ENCODE data around the gene FBXO7. TPM values are rescaled to one million over a fixed set of nuclear protein-coding genes. Genes with fewer than 3 reads are reported as not detected.

FBXO7 gene
- total and polyA plus RNA-seq, 2 experiments from 2014 or later: 82.7 to 94.2 TPM

DNA sequence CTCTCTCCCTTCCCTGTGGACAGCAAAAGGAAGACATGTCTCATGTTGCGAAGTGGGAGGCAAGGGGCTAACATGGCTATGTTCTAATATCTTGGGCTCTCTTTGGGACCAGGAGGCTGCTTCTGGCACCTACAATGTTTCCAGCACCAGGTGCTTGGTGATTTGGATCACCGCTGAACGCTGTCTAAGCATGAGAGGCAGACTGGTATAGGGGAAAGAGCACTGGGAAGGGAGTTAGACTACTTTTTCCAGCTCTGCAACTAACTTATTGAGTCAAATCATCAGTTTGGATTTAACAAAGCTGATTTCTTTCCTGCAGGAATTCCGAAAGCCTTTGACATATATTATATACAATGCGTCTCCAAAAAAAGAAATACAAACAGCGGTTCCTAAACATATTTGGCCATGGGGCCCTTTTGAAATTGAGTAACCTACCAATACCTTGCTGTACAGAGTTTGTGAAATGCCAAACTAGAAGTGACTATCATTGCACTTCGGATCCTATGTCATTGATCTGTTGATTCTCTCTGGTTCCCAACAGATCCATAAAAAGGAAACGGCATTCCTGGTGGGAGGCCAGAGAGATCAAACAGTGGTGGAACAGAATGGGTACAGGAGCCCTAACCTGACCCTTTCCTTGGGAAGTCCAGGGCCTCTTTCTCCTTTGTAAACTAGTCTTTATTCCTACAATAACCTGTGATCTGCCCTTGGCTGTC lies 37.8 kb downstream of the FBXO7 start:
- H3K4me2 ChIP-seq: no peak overlapping the region

DNA sequence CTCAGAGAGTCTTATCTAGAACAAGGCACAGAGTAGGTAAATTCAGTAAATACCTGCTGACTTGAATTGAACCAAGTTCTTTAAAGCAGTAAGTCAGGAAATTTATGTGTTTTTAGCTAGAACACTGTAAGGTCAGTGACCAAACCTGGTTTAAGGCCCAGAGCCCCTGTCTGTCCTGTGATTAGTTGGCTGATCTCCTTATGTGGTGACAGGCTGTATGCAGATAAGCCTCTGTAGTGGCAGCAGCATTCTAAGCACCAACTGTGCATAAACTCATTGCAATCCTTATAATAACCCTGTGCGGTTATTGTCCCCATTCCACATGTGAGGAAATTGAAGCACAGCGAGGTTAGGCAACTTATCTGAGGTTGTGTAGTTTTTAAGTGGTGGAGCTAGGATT lies 40.5 kb downstream of the FBXO7 start:
- TF ChIP-seq EZH2phosphoT487 (IDR thresholded peaks at IDR 0.05; ENCODE audit: low read depth, severe bottlenecking, unreplicated experiment): no peak
- TF ChIP-seq EZH2 (IDR thresholded peaks at IDR 0.05; ENCODE audit: borderline replicate concordance): no peak
- TF ChIP-seq, protein P1, sequence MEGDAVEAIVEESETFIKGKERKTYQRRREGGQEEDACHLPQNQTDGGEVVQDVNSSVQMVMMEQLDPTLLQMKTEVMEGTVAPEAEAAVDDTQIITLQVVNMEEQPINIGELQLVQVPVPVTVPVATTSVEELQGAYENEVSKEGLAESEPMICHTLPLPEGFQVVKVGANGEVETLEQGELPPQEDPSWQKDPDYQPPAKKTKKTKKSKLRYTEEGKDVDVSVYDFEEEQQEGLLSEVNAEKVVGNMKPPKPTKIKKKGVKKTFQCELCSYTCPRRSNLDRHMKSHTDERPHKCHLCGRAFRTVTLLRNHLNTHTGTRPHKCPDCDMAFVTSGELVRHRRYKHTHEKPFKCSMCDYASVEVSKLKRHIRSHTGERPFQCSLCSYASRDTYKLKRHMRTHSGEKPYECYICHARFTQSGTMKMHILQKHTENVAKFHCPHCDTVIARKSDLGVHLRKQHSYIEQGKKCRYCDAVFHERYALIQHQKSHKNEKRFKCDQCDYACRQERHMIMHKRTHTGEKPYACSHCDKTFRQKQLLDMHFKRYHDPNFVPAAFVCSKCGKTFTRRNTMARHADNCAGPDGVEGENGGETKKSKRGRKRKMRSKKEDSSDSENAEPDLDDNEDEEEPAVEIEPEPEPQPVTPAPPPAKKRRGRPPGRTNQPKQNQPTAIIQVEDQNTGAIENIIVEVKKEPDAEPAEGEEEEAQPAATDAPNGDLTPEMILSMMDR (IDR thresholded peaks at IDR 0.05; ENCODE audit: poor library complexity): no peak
- no peaks in the 10 kb centered on the region for H3K4me1 ChIP-seq (ENCODE audit: insufficient read depth)

More for the DNA sequence above, 37.8 kb downstream of the FBXO7 start:
- WGBS (ENCODE audit: low lambda C conversion rate, missing lambda C conversion rate): 90% methylated on average over 8 of the region's 8 CpGs
- Histone ChIP-seq H2AFZ (no peak overlapping the region), H3K79me2 (no peaks in the 10 kb centered on the region), H4K20me1 (ENCODE audit: insufficient read depth, poor library complexity, severe bottlenecking) (no peaks in the 10 kb centered on the region), H3K4me1 (ENCODE audit: insufficient read depth) (no peaks in the 10 kb centered on the region), H3K36me3 (replicated peaks; ENCODE audit: insufficient read depth, low read depth) (no peaks in the 10 kb centered on the region), H3K27ac (no peak overlapping the region), H3K9me2 (replicated peaks; ENCODE audit: insufficient read depth) (no peaks in the 10 kb centered on the region), H3K9me3 (ENCODE audit: low read depth) (no peaks in the 10 kb centered on the region), H3K4me3 (no peak overlapping the region), H3K27me3 (no peaks in the 10 kb centered on the region)
- DNase-seq (ENCODE audit: low spot score): no peak
- TF ChIP-seq, protein P1 (IDR thresholded peaks at IDR 0.05; ENCODE audit: poor library complexity): no peak
- no peak for TF ChIP-seq EZH2 (IDR thresholded peaks at IDR 0.05; ENCODE audit: borderline replicate concordance)
- no peak for TF ChIP-seq EZH2phosphoT487 (IDR thresholded peaks at IDR 0.05; ENCODE audit: low read depth, severe bottlenecking, unreplicated experiment)

DNA sequence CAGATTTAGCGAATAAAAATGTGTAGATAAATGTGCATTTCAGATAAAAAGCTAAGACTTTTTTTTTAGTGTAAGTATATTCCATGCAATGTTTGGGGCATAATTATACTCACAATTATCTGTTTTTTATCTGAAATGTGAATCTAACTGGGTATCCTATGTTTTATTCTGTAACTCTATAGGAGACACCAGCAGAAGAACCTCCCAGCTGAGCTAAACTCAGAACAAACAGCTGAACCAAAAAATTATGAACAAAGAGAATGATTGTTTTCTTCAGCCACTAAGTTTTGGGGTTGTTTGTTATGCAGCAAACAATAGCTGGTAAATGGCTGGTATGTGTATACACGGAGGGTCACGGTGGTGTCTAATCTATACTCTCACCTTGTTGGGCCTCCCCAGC lies 42.9 kb downstream of the FBXO7 start:
- no peak overlapping the region for H3K27ac ChIP-seq
- no peak overlapping the region for H3K4me2 ChIP-seq
- no peak overlapping the region for H3K4me3 ChIP-seq
- no peak overlapping the region for H2AFZ ChIP-seq
- H3K79me2 ChIP-seq: no peaks in the 10 kb centered on the region
- TF ChIP-seq, protein P1 (IDR thresholded peaks at IDR 0.05; ENCODE audit: poor library complexity): no peak
- TF ChIP-seq EZH2 (IDR thresholded peaks at IDR 0.05; ENCODE audit: borderline replicate concordance) (no peak), EZH2phosphoT487 (IDR thresholded peaks at IDR 0.05; ENCODE audit: low read depth, severe bottlenecking, unreplicated experiment) (no peak)
- H3K9me3 ChIP-seq (ENCODE audit: low read depth): no peaks in the 10 kb centered on the region
- WGBS (ENCODE audit: low lambda C conversion rate, missing lambda C conversion rate): 97% methylated on average over 3 of the region's 3 CpGs
- DNase-seq (ENCODE audit: low spot score): no peak
- no peaks in the 10 kb centered on the region for H4K20me1 ChIP-seq (ENCODE audit: insufficient read depth, poor library complexity, severe bottlenecking)
- no peaks in the 10 kb centered on the region for H3K27me3 ChIP-seq
- no peaks in the 10 kb centered on the region for H3K4me1 ChIP-seq (ENCODE audit: insufficient read depth)
- no peaks in the 10 kb centered on the region for H3K9me2 ChIP-seq (replicated peaks; ENCODE audit: insufficient read depth)
- no peaks in the 10 kb centered on the region for H3K36me3 ChIP-seq (replicated peaks; ENCODE audit: insufficient read depth, low read depth)

More for the DNA sequence above, 40.5 kb downstream of the FBXO7 start:
- no peak overlapping the region for H2AFZ ChIP-seq
- no peak for DNase-seq (ENCODE audit: low spot score)
- H3K4me3 ChIP-seq: no peak overlapping the region
- no peaks in the 10 kb centered on the region for H3K27me3 ChIP-seq
- H3K79me2 ChIP-seq: no peaks in the 10 kb centered on the region
- no peaks in the 10 kb centered on the region for H3K9me3 ChIP-seq (ENCODE audit: low read depth)
- H3K4me2 ChIP-seq: no peak overlapping the region
- WGBS (ENCODE audit: low lambda C conversion rate, missing lambda C conversion rate): 96% methylated on average over 2 of the region's 2 CpGs
- no peaks in the 10 kb centered on the region for H3K9me2 ChIP-seq (replicated peaks; ENCODE audit: insufficient read depth)
- H4K20me1 ChIP-seq (ENCODE audit: insufficient read depth, poor library complexity, severe bottlenecking): no peaks in the 10 kb centered on the region
- H3K27ac ChIP-seq: no peak overlapping the region
- H3K36me3 ChIP-seq (replicated peaks; ENCODE audit: insufficient read depth, low read depth): no peaks in the 10 kb centered on the region

Measured in hepatocyte (in vitro differentiated cells).